Heart right ventricle (tissue), 16 donors: ENCODE data around the gene PCBP3. TPM values are rescaled to one million over a fixed set of nuclear protein-coding genes. Genes with fewer than 3 reads are reported as not detected.

Experiments
- ATAC-seq, 8 donors: fragments of 200-7000 bp; cut with Tn5 transposase; one replicate each; pipeline ENCODE4 v1.9.1; 2020; ENCODE audit warnings: mild to moderate bottlenecking in 8 of 8, moderate library complexity in 8 of 8, moderate number of reproducible peaks in 1 of 8
- DNase-seq, 2 donors: peaks; one replicate each; pipeline ENCODE4 v3.0.0-alpha.2; 2020
- H3K27ac ChIP-seq, 10 donors: fragments of 200-600 bp; sonication (generic) in 2 of 10; one replicate each; pipeline versions ENCODE4 v1.5.0 to v1.8.0; 2020 to 2022; ENCODE audit warnings: mild to moderate bottlenecking in 3 of 10
- H3K27me3 ChIP-seq, 7 donors: fragments of 200-600 bp; one replicate each; pipeline ENCODE4 v1.8.0; 2021 to 2022; ENCODE audit warnings: mild to moderate bottlenecking in 2 of 7
- H3K36me3 ChIP-seq, 9 donors: fragments of 200-600 bp; sonication (generic) in 1 of 9; one replicate each; pipeline versions ENCODE4 v1.5.0 to v1.8.0; 2020 to 2022; ENCODE audit warnings: mild to moderate bottlenecking in 2 of 9
- H3K4me1 ChIP-seq, 9 donors: fragments of 200-600 bp; sonication (generic) in 1 of 9; one replicate each; pipeline versions ENCODE4 v1.5.0 to v1.8.0; 2020 to 2022; ENCODE audit warnings: mild to moderate bottlenecking in 4 of 9
- H3K4me3 ChIP-seq, 10 donors: fragments of 200-600 bp; sonication (generic) in 2 of 10; one replicate each; pipeline versions ENCODE4 v1.5.0 to v1.8.0; 2020 to 2022; ENCODE audit warnings: mild to moderate bottlenecking in 7 of 10, moderate library complexity in 2 of 10
- H3K9me3 ChIP-seq, 11 donors: fragments of 200-600 bp in 10 of 11; sonication (generic) in 2 of 11; one replicate each; pipeline versions ENCODE4 v1.5.0 to v1.8.0; 2013 to 2022; ENCODE audit warnings: mild to moderate bottlenecking in 2 of 11, control low read depth in 1 of 11, moderate library complexity in 1 of 11
- WGBS, 2 donors: extraction: QIAGEN DNeasy Blood & Tissue Kit; methylation state at CpG; one replicate each; pipeline ENCODE4 v1.1.7; 2013; ENCODE audit warnings: inconsistent platforms in 1 of 2; 5-methylcytosine and 5-hydroxymethylcytosine counted together
- intact Hi-C, 10 donors: fragments of 100-400 bp; cut with DNase I; formaldehyde crosslinking; loops; one replicate each; pipeline versions ENCODE4 v1.11.1 to v1.14.2; 2022
- polyA plus RNA-seq, 2 donors: library from polyadenylated mRNA; stranded (reverse); fragments of 200-250 nt; gene quantifications; one replicate each; pipeline ENCODE4 v1.2.3, GENCODE V29; 2013
- total RNA-seq, 10 donors: library from RNA; stranded (reverse); fragmentation: NEBNext Ultra II Directional in 3 of 10; extraction: Animal tissue kit (Norgen Biotek cat#: 25700) in 3 of 10; gene quantifications; one replicate each; pipeline versions ENCODE4 v1.2.1 to v1.2.4, GENCODE V29; 2021 to 2023
- TF ChIP-seq, protein P1 (sequence below), 9 donors: fragments of 200-600 bp; sonication (generic) in 2 of 9; IDR thresholded peaks; one replicate each; pipeline versions ENCODE4 v1.5.0 to v1.8.0; 2021 to 2022; ENCODE audit warnings: antibody characterized with exemption in 9 of 9, mild to moderate bottlenecking in 5 of 9, moderate library complexity in 1 of 9
- donor health status: Arrhythmogenic right ventricular cardiomyopathy.
- donor health status: ischemic (EF 13 %, LVEDD 7.1; RV severe dilation, severe dysfunction).
- donor health status: healthy with polysubstance abuse.
- donor health status: DM: no; HTN: yes; CAD: no.
- donor health status: DM: no; HTN: no; CAD: no.
- donor health status: ischemic (EF 25% LVEDD 6.9; RV normal size, moderate dysfunction).
- donor health status: ischemic (EF 25% LVEDD 5.7; RV mildly dilated, moderate dysfunction).
- donor health status: healthy.
- donor health status: DM: yes; HTN: yes; CAD: no.
- donor health status: Ischemic cardiomyopathy.
- donor health status: ischemic (EF 35%, LVEDD 5.7; RV mildly dilated, moderate dysfunction).
- donor health status: nonischemic (EF 11% LVEDD 7.7; RV severe dilation, severe dysfunction).
- donor health status: DM: yes; HTN: yes; CAD: no.
- donor health status: PGD.
- donor health status: ischemic (EF 29% LVEDD 5.4; RV normal size, mild dysfunction).
- donor health status: nonischemic (EF 23%, LVEDD 6.1; RV moderate dilation, normal function).

PCBP3 gene
- total and polyA plus RNA-seq, 12 donors: 0.25 to 11.3 (median 1.2) TPM

DNA sequence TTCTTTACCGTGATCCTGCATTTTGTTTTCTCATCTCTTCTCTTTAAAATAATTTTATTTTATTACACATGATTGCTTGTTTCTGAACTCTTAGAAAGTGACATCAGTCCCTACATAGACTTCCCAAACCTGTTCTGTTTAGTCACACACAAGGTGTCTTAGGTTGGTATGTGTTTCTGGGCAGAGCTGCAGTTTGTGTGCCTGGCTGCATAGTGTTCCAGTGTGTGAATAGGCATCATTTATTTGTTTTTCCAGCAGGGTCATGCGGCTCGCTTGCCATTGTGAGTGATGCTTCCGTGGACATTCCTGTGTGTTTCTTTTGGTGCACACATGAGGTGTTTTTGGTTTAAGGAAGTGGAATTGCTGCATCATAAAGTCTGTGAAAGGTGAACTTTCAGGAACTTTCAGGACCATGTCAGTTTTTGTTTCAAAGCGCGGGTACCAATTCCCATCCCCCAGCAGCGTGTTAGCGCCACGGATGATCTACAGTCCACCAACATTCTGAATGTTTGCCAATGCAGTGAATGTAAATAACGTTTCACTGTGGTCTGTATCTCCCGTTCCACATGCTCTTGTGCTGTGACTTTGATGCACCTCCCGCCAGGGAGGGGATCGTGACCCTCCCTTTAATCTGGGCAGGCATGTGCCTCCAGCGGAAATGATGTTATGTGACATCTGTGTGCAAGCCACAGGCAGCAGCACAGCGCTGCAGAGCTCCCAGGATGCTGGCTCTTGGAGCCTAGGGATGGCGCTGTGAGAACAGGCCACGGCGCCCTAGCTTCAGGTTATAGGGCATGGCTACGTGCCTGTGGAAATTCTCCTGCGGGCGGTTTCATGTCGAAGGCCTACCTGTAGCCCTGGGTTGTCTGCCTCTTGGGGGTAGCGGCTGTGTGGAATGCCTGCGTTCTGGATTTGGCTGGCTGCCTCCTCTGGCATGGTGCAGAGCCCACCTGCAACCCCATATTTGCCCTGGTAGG lies 193.5 kb downstream of the PCBP3 start:
- DNase-seq (no peak), ATAC-seq (no peak)
- Histone ChIP-seq H3K9me3 (peaks cover 0 to 27% (median 13%) of the 10 kb centered on the region in 11 donors), H3K4me3 (no peak overlapping the region), H3K27ac (no peak overlapping the region), H3K36me3 (no peaks in the 10 kb centered on the region), H3K4me1 (peaks cover 0 to 15% (median 9%) of the 10 kb centered on the region in 9 donors), H3K27me3 (no peaks in the 10 kb centered on the region)
- 87 to 89% methylated on average over 24 of the region's 24 CpGs for WGBS, 2 donors
- intact Hi-C loops: no loop called here
- TF ChIP-seq, protein P1, sequence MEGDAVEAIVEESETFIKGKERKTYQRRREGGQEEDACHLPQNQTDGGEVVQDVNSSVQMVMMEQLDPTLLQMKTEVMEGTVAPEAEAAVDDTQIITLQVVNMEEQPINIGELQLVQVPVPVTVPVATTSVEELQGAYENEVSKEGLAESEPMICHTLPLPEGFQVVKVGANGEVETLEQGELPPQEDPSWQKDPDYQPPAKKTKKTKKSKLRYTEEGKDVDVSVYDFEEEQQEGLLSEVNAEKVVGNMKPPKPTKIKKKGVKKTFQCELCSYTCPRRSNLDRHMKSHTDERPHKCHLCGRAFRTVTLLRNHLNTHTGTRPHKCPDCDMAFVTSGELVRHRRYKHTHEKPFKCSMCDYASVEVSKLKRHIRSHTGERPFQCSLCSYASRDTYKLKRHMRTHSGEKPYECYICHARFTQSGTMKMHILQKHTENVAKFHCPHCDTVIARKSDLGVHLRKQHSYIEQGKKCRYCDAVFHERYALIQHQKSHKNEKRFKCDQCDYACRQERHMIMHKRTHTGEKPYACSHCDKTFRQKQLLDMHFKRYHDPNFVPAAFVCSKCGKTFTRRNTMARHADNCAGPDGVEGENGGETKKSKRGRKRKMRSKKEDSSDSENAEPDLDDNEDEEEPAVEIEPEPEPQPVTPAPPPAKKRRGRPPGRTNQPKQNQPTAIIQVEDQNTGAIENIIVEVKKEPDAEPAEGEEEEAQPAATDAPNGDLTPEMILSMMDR (IDR thresholded peaks at IDR 0.05): no peak

DNA sequence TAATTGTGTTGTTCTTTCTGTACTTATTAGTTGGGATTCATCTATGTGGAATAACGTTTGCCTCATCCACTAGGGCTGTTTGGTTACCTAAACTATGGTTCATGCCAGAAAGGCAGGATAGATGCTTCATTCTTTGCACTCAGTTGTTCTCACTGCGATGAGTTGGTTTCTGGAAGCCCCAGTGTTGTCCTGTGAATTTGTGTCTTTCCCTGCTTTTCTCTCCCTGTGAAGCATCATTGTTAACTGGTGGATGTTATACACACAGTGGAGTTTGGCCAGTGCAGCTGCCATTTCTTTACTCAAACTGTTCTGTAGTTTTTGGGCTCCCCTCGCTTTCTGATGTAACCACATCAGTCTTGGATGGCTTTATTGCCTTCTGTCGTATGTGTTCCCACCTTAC lies 194.4 kb downstream of the PCBP3 start:
- H3K4me3 ChIP-seq: no peak overlapping the region
- no peaks in the 10 kb centered on the region for H3K27me3 ChIP-seq
- intact Hi-C loops: no loop called here
- WGBS, 2 donors: 85 to 86% methylated on average over 4 of the region's 4 CpGs
- ATAC-seq (no peak), DNase-seq (no peak)
- no peaks in the 10 kb centered on the region for H3K36me3 ChIP-seq
- no peak overlapping the region for H3K27ac ChIP-seq
- peaks cover 0 to 12% (median 4%) of the 10 kb centered on the region in 9 donors for H3K4me1 ChIP-seq
- peaks cover 0 to 21% (median 13%) of the 10 kb centered on the region in 11 donors for H3K9me3 ChIP-seq
- TF ChIP-seq, protein P1 (IDR thresholded peaks at IDR 0.05): no peak

DNA sequence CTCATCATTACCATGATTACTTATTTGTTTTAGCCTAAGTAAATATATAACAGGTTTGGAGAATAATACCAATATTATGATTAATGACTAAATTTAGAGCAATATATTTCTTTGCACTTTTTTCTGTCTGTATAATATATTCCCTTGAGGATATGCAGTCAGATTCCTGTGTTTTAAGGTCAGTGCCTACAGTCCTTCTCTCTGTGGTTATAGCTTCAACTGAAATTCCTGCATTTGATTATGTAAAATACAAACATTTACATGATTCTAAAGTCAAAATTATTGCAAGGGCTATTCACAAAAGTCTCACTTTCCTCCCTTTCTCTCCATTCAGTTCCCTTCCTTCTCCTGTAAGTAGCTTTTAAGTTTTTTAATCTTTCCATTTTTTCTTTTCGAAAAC lies 195.1 kb downstream of the PCBP3 start:
- Histone ChIP-seq H3K27me3 (no peaks in the 10 kb centered on the region), H3K4me1 (peaks cover 0 to 6% (median 0%) of the 10 kb centered on the region in 9 donors), H3K9me3 (peaks cover 0 to 21% (median 13%) of the 10 kb centered on the region in 11 donors), H3K27ac (no peak overlapping the region), H3K36me3 (no peaks in the 10 kb centered on the region), H3K4me3 (no peak overlapping the region)
- TF ChIP-seq, protein P1 (IDR thresholded peaks at IDR 0.05): no peak
- no peak for DNase-seq
- no peak for ATAC-seq
- 94 to 100% methylated on average over 1 of the region's 1 CpG for WGBS, 2 donors
- intact Hi-C loops: no loop called here

DNA sequence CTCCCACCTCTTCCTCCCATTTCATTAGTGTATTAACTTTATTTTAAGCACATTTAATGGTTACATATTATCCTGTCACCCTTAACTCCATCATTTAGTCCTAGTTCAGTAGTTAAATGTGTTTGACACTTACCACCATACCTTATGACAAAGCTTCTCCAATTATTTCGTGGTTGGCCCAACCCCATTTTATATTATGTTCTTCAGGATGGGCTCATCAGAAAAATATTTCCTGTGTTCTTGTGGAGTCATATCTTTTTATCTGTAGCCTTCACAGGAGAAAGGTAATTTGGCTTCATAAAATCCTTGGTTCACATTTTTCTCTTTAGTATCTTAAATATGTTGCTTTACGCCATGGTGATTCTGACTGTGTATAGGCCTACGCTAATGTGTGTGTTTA lies 195.7 kb downstream of the PCBP3 start:
- Histone ChIP-seq H3K27me3 (no peaks in the 10 kb centered on the region), H3K9me3 (peaks cover 0 to 21% (median 13%) of the 10 kb centered on the region in 11 donors), H3K4me1 (no peaks in the 10 kb centered on the region), H3K36me3 (no peaks in the 10 kb centered on the region), H3K27ac (no peak overlapping the region), H3K4me3 (no peak overlapping the region)
- no peak for ATAC-seq
- intact Hi-C loops: no loop called here
- DNase-seq: no peak
- WGBS, 2 donors: 77 to 86% methylated on average over 3 of the region's 3 CpGs
- TF ChIP-seq, protein P1 (IDR thresholded peaks at IDR 0.05): no peak
